Measurements from ENCODE around the gene SERPINI2.
A peak's percentile ranks its signal among the peaks of the same experiment; 100 is the strongest.

SERPINI2 gene

GRCh38 chr3:167493244-167493643 lies 19.4 kb upstream of the SERPINI2 start:
- DNase-seq (ENCODE audit: low read depth) = peak; percentile 10
- peak; percentile 44 for TF ChIP-seq CTCF (IDR thresholded peaks at IDR 0.05; ENCODE audit: insufficient read depth, low read depth, low read length, missing control alignments)
- H3K4me3 ChIP-seq (ENCODE audit: low read depth, low read length) = no peak overlapping the region

- no peak for DNase-seq (ENCODE audit: low read depth)
- no peak overlapping the region for H3K4me3 ChIP-seq (ENCODE audit: low read depth, low read length)
- TF ChIP-seq CTCF (IDR thresholded peaks at IDR 0.05; ENCODE audit: insufficient read depth, low read depth, low read length, missing control alignments) = no peak
Measured at GRCh38 chr3:167491621-167492020, 17.8 kb upstream of the SERPINI2 start.

- TF ChIP-seq CTCF (IDR thresholded peaks at IDR 0.05; ENCODE audit: insufficient read depth, low read depth, low read length, missing control alignments) = no peak
- H3K4me3 ChIP-seq (ENCODE audit: low read depth, low read length) = no peak overlapping the region
- DNase-seq (ENCODE audit: low read depth) = no peak
Measured at GRCh38 chr3:167489571-167489970, 15.7 kb upstream of the SERPINI2 start.

- no peak for TF ChIP-seq CTCF (IDR thresholded peaks at IDR 0.05; ENCODE audit: insufficient read depth, low read depth, low read length, missing control alignments)
- no peak for DNase-seq (ENCODE audit: low read depth)
- no peak overlapping the region for H3K4me3 ChIP-seq (ENCODE audit: low read depth, low read length)
Measured at GRCh38 chr3:167487556-167487955, 13.7 kb upstream of the SERPINI2 start.

GRCh38 chr3:167484551-167484950 lies 10.7 kb upstream of the SERPINI2 start:
- TF ChIP-seq CTCF (IDR thresholded peaks at IDR 0.05; ENCODE audit: insufficient read depth, low read depth, low read length, missing control alignments) = no peak
- DNase-seq (ENCODE audit: low read depth) = no peak
- H3K4me3 ChIP-seq (ENCODE audit: low read depth, low read length) = no peak overlapping the region

GRCh38 chr3:167483708-167484475 lies 10.1 kb upstream of the SERPINI2 start:
- no peak for TF ChIP-seq CTCF (IDR thresholded peaks at IDR 0.05; ENCODE audit: insufficient read depth, low read depth, low read length, missing control alignments)
- H3K4me3 ChIP-seq (ENCODE audit: low read depth, low read length) = no peak overlapping the region
- DNase-seq (ENCODE audit: low read depth) = no peak

- TF ChIP-seq CTCF (IDR thresholded peaks at IDR 0.05; ENCODE audit: insufficient read depth, low read depth, low read length, missing control alignments) = no peak
- H3K4me3 ChIP-seq (ENCODE audit: low read depth, low read length) = no peak overlapping the region
- no peak for DNase-seq (ENCODE audit: low read depth)
Measured at GRCh38 chr3:167481164-167481563, 7.3 kb upstream of the SERPINI2 start.

All from GM12865 (cell line).